Medulla oblongata (tissue), 1 donor: ENCODE results near the gene NR2F1.
"Not testable (repeated sequence)": the region's sequence is repeated elsewhere in the genome, so short reads cannot be mapped to it uniquely, and the experiment has no call there.

Experiments
- DNase-seq: peaks from one replicate; pipeline ENCODE4 v3.0.0-alpha.2; 2015; ENCODE audit errors: extremely low spot score

Gene NR2F1

GRCh38 chr5:93582677-93583438, at the start of gene NR2F1:
Gene NR2F1 (plus strand): TSS chr5:93583222. CDS start chr5:93585024, 1,802 bp downstream.
- DNase-seq = peak; percentile 87

DNA sequence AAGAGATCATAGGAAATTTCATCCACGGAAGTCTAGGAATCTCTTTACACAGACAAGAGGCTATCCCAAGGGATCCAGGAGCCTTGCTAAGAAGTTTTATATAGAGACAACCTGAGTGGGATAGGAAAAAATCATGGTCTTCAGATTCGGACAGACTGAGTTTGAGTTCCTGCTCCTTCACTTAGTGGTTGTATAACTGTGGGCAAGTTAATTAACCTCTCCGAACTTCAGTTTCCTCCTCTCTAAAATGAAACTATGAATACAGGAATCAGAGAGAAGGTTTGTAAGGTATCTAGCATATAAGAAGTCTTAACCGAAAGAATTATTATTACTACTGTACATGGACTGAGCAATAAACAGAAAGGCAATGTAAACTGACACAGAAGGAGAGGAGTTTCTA, 37.1 kb upstream of the NR2F1 start:
- DNase-seq = no peak

GRCh38 chr5:93549594-93549993, 33.4 kb upstream of the NR2F1 start:
- not testable (repeated sequence) for DNase-seq

- DNase-seq = no peak
Measured at GRCh38 chr5:93557021-93557604, 25.9 kb upstream of the NR2F1 start.

DNA sequence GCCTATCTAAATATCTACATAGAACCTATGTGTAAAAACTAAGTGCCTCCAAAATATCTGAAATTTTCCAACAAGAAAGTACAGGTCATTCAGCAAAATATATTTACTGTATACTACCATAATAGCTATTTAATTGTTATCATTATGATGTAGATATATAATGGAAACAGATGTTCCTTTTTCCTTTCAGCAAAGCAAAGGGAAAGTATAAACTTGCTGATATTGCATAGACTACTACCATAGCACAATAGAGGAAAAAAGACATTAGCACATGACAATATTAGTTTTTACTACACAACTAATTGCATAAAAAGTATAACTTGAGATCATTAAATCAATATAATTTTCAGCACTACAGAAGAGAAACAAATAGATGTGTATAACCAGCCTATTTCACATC, 16.9 kb upstream of the NR2F1 start:
- DNase-seq = no peak

DNA sequence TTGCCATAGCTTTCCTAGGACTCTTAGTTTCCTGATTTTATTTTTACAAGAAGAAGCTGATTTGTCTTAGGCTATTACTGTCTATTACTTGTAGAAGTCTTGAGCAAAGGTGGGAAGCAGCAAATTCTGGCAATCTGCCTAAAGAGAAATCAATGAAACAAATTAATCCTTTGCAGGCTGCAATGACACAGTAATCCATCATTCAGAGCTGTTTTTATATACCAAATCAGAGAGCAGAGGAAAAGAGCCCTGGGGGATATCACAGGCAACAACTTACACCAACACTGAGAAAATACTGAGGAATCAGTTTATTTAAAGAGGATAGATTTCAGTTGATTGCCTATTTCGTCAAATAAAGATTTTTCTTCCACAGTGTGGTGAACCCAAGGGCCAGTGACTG, 15.6 kb upstream of the NR2F1 start:
- DNase-seq = no peak

- DNase-seq = no peak
Measured at GRCh38 chr5:93569300-93570160, 13.5 kb upstream of the NR2F1 start.

DNA sequence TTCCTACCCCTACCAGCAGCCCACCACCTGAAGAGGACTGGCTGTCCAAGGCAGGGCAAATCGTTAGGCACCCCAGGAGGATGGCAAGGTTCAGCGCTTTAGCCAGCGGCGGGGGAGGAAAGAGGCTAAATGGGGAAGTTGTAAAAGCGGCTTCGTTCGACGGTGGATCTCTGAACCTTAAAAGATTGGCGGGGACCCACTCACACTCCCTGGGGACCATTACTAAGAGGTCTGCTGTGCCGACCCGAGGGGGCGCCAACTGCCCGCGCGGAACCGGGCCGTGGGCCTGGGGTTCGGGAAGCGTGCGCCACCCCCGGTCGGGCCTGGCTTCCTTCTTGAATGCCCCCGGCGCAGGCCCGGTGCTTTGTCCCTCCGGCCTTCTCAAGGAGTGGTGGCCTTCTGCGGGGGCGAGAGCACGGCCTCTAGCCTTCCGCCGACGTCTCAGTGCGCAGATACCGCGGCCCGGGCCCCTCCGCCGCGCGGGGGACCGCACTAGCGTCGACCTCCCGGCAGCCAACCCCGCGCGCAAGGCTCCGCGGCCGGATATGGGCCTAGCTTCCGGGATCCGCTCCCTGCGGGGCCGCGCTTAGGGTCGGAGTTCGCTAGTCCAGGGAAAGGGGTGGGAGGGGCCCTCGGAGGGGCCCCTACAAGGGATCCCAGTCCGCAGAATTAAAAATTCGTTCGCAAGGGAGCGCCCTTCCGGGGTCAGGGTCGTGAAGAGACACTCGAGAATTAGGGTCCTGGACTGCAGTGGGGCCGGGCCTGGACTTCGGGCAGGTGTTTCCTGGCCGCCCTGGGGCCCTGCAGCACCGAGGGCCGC, 12.5 kb upstream of the NR2F1 start:
- no peak for DNase-seq

GRCh38 chr5:93571114-93571949, 11.7 kb upstream of the NR2F1 start:
- no peak for DNase-seq

- no peak for DNase-seq
Measured at GRCh38 chr5:93572101-93572607, 10.9 kb upstream of the NR2F1 start.

GRCh38 chr5:93572608-93573353, 10.2 kb upstream of the NR2F1 start:
- DNase-seq = no peak

GRCh38 chr5:93573354-93574351, 9.4 kb upstream of the NR2F1 start:
- no peak for DNase-seq

DNA sequence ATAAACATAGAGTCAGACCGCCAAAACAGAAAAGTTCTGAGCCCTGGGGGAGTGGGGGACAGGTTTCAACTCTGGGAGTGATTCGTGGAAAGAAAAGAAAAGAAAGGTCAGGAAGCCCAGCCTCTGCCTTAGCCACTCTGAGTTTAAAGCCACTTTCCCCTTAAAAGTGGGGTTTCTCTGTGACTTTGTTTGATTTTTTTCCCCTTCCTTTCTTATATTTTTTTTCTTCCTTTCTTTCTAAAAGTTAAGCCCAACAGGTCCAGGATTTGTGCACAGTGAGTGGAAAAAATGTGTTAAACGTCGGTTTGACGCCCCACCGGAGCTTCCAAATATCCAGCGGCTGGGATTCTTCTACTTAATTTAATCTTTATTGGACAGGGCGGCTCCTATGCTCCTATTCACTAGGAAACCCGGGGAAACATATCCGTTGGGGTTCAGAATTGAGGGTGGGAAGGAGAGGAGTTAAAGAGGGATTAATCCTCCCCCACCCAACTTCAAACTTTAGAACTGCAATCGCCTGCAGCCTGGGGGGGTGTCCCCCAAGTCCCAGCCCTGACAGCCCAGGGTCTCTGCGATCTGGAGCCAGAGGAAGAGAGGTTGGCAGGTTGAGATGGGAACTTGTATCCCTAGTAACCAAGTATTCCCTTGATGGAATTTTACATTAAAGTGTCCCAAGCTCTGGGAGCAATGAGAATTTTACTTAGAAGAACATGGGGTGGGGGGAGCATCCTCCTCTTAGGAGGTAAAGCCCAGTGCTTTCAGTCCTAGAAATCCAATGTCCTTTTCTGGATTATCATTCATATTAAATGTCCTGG, 8.3 kb upstream of the NR2F1 start:
- no peak for DNase-seq

DNA sequence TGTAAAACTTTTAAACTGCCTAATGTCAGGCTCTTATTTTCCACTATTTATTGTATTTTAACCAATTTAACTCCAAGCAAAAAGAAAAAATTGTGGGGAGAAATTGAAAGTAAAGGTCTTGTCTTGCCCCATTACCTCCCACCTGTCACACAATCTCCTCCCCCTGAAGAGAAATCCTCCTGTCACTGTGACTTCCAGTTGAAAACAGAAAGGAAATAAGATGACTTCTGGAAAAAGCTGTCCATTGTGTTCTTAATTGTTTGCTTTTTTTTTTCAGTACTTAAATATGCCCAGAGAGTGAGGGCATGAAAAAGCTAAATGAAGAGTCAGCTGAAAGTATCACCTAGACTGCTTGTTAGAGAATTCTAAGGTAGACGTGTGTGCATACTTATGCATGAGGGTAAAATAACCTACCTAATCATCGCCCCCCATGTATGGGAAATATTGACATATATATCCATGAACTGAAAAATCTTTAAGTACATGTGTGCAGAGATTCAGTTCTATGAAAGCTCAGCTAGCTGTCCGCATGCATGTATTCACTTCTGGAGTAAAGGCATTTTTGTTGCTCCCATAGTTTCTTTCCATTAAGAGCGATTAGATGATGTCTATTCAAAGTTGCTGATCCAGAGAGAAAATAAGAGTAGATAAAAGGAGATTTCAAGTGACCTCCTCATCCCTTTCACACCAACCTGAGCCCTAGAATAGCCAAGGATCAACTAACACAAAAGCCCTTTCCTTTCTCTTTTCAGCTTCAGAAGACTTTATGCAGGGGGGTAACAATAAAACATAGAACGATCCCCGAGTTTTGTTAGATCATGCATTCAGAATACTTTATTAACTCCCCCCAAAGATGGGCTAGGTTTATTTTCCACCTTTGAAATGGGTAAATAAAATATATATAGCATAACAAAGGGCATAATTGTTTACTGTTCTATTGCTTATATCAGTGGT, 7.3 kb upstream of the NR2F1 start:
- no peak for DNase-seq

DNA sequence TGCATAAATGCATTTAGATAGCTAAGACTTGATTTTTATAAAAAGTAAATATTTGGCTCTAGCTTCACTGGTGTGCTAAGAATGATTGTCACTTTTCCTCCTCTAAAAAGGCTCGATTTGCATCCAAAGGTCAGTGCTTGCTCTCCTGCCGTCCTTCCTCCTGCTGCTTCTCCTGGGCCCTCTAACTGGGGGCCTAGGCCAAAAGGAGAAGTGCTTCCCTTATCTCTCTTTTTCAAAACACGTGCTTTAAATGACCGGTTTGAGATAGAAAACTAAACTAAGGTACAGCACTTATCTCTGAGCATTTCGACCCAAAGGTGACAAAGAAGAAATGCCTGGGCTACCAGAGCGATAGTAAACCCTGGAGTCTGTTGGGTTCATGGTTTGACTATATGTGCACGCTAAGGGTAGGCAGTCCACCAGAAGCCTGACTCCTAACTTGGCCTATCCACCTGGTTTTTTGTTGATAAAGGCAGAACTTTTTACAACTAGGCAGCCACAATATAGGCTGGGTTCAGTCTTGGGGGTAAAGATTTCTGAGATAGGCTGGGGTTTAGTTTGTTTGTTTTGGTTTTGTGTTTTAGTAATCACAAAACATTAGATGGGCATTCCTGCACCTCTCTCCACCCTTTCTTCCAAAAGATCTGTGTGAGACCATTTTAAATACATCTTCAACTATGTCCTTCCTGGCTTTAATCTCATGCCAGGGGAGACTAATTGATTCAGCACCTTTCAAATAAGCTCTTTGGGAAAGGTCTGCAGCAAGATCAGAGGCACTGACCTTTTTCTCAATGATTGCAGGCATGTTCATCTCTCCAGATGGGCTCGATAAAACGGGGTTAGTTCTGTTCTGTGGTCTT, 5.8 kb upstream of the NR2F1 start:
- DNase-seq = no peak
